H9 (cell line): ENCODE data around the gene PLOD1. TPM values are rescaled to one million over a fixed set of nuclear protein-coding genes. Genes with fewer than 3 reads are reported as not detected.

Experiments
- DNase-seq: peaks from one replicate; pipeline ENCODE4 v3.0.0-alpha.2; 2017
- H2AFZ ChIP-seq: one replicate; pipeline ENCODE4 v1.6.1; 2013; ENCODE audit warnings: mild to moderate bottlenecking, low read length, control low read depth, moderate library complexity
- H2AK5ac ChIP-seq: 2 replicates; pipeline ENCODE4 v1.6.1; 2013; ENCODE audit warnings: low read length, control low read depth, mixed read lengths; ENCODE audit not compliant: insufficient read length
- H2BK120ac ChIP-seq: one replicate; pipeline ENCODE4 v1.6.1; 2013; ENCODE audit warnings: low read depth, mild to moderate bottlenecking, low read length, control low read depth, inconsistent platforms; ENCODE audit not compliant: poor library complexity, severe bottlenecking
- H2BK12ac ChIP-seq: 2 replicates; pipeline ENCODE4 v1.6.1; 2013; ENCODE audit warnings: low read length, control low read depth, mixed read lengths, low read depth; ENCODE audit not compliant: insufficient read length
- H2BK15ac ChIP-seq: 2 replicates; pipeline ENCODE4 v1.6.1; 2013; ENCODE audit warnings: low read depth, low read length, control low read depth
- H2BK20ac ChIP-seq: one replicate; pipeline ENCODE4 v1.6.1; 2013; ENCODE audit warnings: low read depth, mild to moderate bottlenecking, low read length, control low read depth, inconsistent platforms; ENCODE audit not compliant: poor library complexity, severe bottlenecking
- H2BK5ac ChIP-seq: 2 replicates; pipeline ENCODE4 v1.6.1; 2013; ENCODE audit warnings: low read length, control low read depth, mixed read lengths; ENCODE audit not compliant: insufficient read length
- H3K14ac ChIP-seq: 2 replicates; pipeline ENCODE4 v1.6.1; 2013; ENCODE audit warnings: low read length, control low read depth; ENCODE audit not compliant: insufficient read depth
- H3K18ac ChIP-seq: 2 replicates; pipeline ENCODE4 v1.6.1; 2013; ENCODE audit warnings: low read depth, mild to moderate bottlenecking, mixed read lengths, low read length, control low read depth; ENCODE audit not compliant: insufficient read length
- H3K23ac ChIP-seq: 2 replicates; pipeline ENCODE4 v1.6.1; 2013; ENCODE audit warnings: low read length, control low read depth, mixed read lengths, low read depth; ENCODE audit not compliant: insufficient read length
- H3K23me2 ChIP-seq: 2 replicates; pipeline ENCODE4 v1.6.1; 2013; ENCODE audit warnings: low read depth, mild to moderate bottlenecking, mixed read lengths, low read length, control low read depth; ENCODE audit not compliant: insufficient read length, poor library complexity, severe bottlenecking
- H3K27ac ChIP-seq: 2 replicates; pipeline ENCODE4 v1.5.1; 2013; ENCODE audit warnings: low read length, control low read depth, mixed read lengths, low read depth; ENCODE audit not compliant: insufficient read length
- H3K27me3 ChIP-seq: 2 replicates; pipeline ENCODE4 v1.6.1; 2013; ENCODE audit warnings: low read length, control low read depth, inconsistent platforms; ENCODE audit not compliant: insufficient read depth
- H3K4ac ChIP-seq: 2 replicates; pipeline ENCODE4 v1.6.1; 2013; ENCODE audit warnings: low read depth, mild to moderate bottlenecking, control low read depth, inconsistent platforms, low read length, moderate library complexity
- H3K4me1 ChIP-seq: 2 replicates; pipeline ENCODE4 v1.6.1; 2013; ENCODE audit warnings: low read length, control low read depth, inconsistent platforms; ENCODE audit not compliant: insufficient read depth
- H3K4me2 ChIP-seq: 2 replicates; pipeline ENCODE4 v1.6.1; 2013; ENCODE audit warnings: low read length, control low read depth, mixed read lengths; ENCODE audit not compliant: insufficient read length, insufficient read depth
- H3K56ac ChIP-seq: 2 replicates; pipeline ENCODE4 v1.6.1; 2013; ENCODE audit warnings: low read depth, mild to moderate bottlenecking, mixed read lengths, low read length, control low read depth; ENCODE audit not compliant: insufficient read length
- H3K79me1 ChIP-seq: 2 replicates; pipeline ENCODE4 v1.6.1; 2013; ENCODE audit warnings: low read depth, mild to moderate bottlenecking, moderate library complexity, low read length, control low read depth, inconsistent platforms; ENCODE audit not compliant: insufficient read depth, poor library complexity, severe bottlenecking
- H3K79me2 ChIP-seq: 2 replicates; pipeline ENCODE4 v1.6.1; 2013; ENCODE audit warnings: low read length, control low read depth, inconsistent platforms; ENCODE audit not compliant: insufficient read depth
- H3K9ac ChIP-seq: 2 replicates; pipeline ENCODE4 v1.6.1; 2013; ENCODE audit warnings: low read length, control low read depth, mixed read lengths; ENCODE audit not compliant: insufficient read length; ENCODE audit errors: extremely low read depth
- H3K9me3 ChIP-seq: one replicate; pipeline ENCODE4 v1.6.1; 2013; ENCODE audit warnings: low read depth, low read length, inconsistent platforms; ENCODE audit not compliant: control insufficient read depth
- H3T11ph ChIP-seq: one replicate; pipeline ENCODE4 v1.6.1; 2013; ENCODE audit warnings: mild to moderate bottlenecking, low read length, control low read depth, inconsistent platforms
- H4K20me1 ChIP-seq: one replicate; pipeline ENCODE4 v1.6.1; 2013; ENCODE audit not compliant: control insufficient read depth, insufficient read length, insufficient read depth
- H4K5ac ChIP-seq: 2 replicates; pipeline ENCODE4 v1.6.1; 2013; ENCODE audit warnings: low read depth, mild to moderate bottlenecking, mixed read lengths, low read length, control low read depth; ENCODE audit not compliant: insufficient read length
- H4K8ac ChIP-seq: replicated peaks from 2 replicates; pipeline ENCODE4 v1.6.1; 2013; ENCODE audit warnings: low read length, control low read depth, mixed read lengths, low read depth; ENCODE audit not compliant: insufficient read length
- H4K91ac ChIP-seq: 2 replicates; pipeline ENCODE4 v1.6.1; 2013; ENCODE audit warnings: low read depth, mild to moderate bottlenecking, moderate library complexity, mixed read lengths, low read length, control low read depth; ENCODE audit not compliant: insufficient read length
- H3K27ac Mint-ChIP-seq, 3 experiments: 2 replicates in 2 of 3; 3 replicates in 1 of 3; pipeline ENCODE4 v1.8.0; 2020 to 2021; ENCODE audit warnings: mixed read lengths in 3 of 3, mild to moderate bottlenecking in 1 of 3, moderate library complexity in 1 of 3
- H3K27me3 Mint-ChIP-seq: 2 replicates; pipeline ENCODE4 v1.8.0; 2021; ENCODE audit warnings: low read depth, mild to moderate bottlenecking, moderate library complexity, mixed read lengths
- H3K36me3 Mint-ChIP-seq, 3 experiments: 2 replicates in 2 of 3; 3 replicates in 1 of 3; pipeline ENCODE4 v1.8.0; 2020 to 2021; ENCODE audit warnings: low read depth in 3 of 3, mixed read lengths in 3 of 3; ENCODE audit not compliant: insufficient read depth in 1 of 3
- H3K4me1 Mint-ChIP-seq, 2 experiments: 2 replicates each; pipeline ENCODE4 v1.8.0; 2020; ENCODE audit warnings: mixed read lengths in 2 of 2
- H3K4me3 Mint-ChIP-seq, 2 experiments: 2 replicates in 1 of 2; 3 replicates in 1 of 2; pipeline ENCODE4 v1.8.0; 2020 to 2021; ENCODE audit warnings: mild to moderate bottlenecking in 2 of 2, mixed read lengths in 2 of 2, moderate library complexity in 1 of 2
- H3K9me3 Mint-ChIP-seq, 2 experiments: 2 replicates in 1 of 2; 3 replicates in 1 of 2; pipeline ENCODE4 v1.8.0; 2020; ENCODE audit warnings: mild to moderate bottlenecking in 2 of 2, mixed read lengths in 2 of 2, moderate library complexity in 1 of 2
- CTCF ChIP-seq: fragments of 200-600 bp; sonication (generic); conservative IDR thresholded peaks from 3 replicates; pipeline ENCODE4 v1.8.0; 2021; ENCODE audit warnings: antibody characterized with exemption, mild to moderate bottlenecking
- WGBS: extraction: QIAGEN DNeasy Blood & Tissue Kit; methylation state at CpG from one replicate; pipeline ENCODE4 v1.1.7; 2013; ENCODE audit warnings: missing lambda C conversion rate, low lambda C conversion rate, mixed read lengths; ENCODE audit not compliant: insufficient read length; ENCODE audit errors: extremely low coverage; 5-methylcytosine and 5-hydroxymethylcytosine counted together
- total RNA-seq: library from RNA; stranded (reverse); gene quantifications from 2 replicates; pipeline ENCODE4 v1.2.1, GENCODE V29; 2021

Gene PLOD1
- total RNA-seq, 1 experiment from 2014 or later, result 57.0 TPM

- H3K4me1 Mint-ChIP-seq, result peaks cover 14 to 20% of the 10 kb centered on the region in 2 experiments
- H3K27me3 Mint-ChIP-seq, result no peaks in the 10 kb centered on the region; the same call in 1 of the 2 replicates
- peaks cover 19 to 42% (median 30%) of the 10 kb centered on the region in 3 experiments; a peak in 5 of 7 replicates for H3K36me3 Mint-ChIP-seq
- no peak for DNase-seq
- Histone ChIP-seq H3T11ph (no peak overlapping the region), H3K23ac (no peak overlapping the region), H4K91ac (no peak overlapping the region), H3K79me1 (no peaks in the 10 kb centered on the region), H3K18ac (no peak overlapping the region), H3K4me1 (no peaks in the 10 kb centered on the region; the same call in 1 of the 2 replicates), H3K9ac (no peak overlapping the region), H2BK15ac (no peak overlapping the region; the same call in 1 of the 2 replicates), H3K27me3 (no peaks in the 10 kb centered on the region), H2BK20ac (no peak overlapping the region), H3K23me2 (peaks cover 9% of the 10 kb centered on the region), H4K8ac (no peak overlapping the region), H3K27ac (no peak overlapping the region), H2BK12ac (no peak overlapping the region), H2AFZ (no peak overlapping the region), H4K20me1 (no peaks in the 10 kb centered on the region), H3K79me2 (no peaks in the 10 kb centered on the region; the same call in 1 of the 2 replicates), H2BK120ac (no peak overlapping the region), H4K5ac (no peak overlapping the region), H3K14ac (no peak overlapping the region; the same call in 1 of the 2 replicates), H3K9me3 (no peaks in the 10 kb centered on the region), H3K4ac (no peak overlapping the region), H3K56ac (no peak overlapping the region), H2AK5ac (no peak overlapping the region), H3K4me2 (no peak overlapping the region), H2BK5ac (no peak overlapping the region)
- no CpG with 5 or more reads among the region's 8 CpGs for WGBS
- no peak overlapping the region for H3K27ac Mint-ChIP-seq
- H3K4me3 Mint-ChIP-seq, result no peak overlapping the region
- TF ChIP-seq CTCF, result no peak
- H3K9me3 Mint-ChIP-seq, result no peaks in the 10 kb centered on the region
Measured at GRCh38 chr1:11978301-11978700, 43.8 kb downstream of the PLOD1 start.
